Astrocyte (in vitro differentiated cells and primary cell): ENCODE measurements around the gene ZFP36L1.

Source experiments
- CTCF ChIP-seq: IDR thresholded peaks from 2 replicates; pipeline ENCODE4 v1.5.1; 2011; ENCODE audit warnings: low read depth, mild to moderate bottlenecking, inconsistent platforms, low read length, moderate library complexity; ENCODE audit not compliant: insufficient read depth
- EZH2 ChIP-seq: IDR thresholded peaks from 2 replicates; pipeline ENCODE4 v1.6.1; 2012; ENCODE audit warnings: mild to moderate bottlenecking, low read length, inconsistent platforms; ENCODE audit not compliant: insufficient read depth

- TF ChIP-seq CTCF (no peak), EZH2 (no peak)
Measured at GRCh38 chr14:68787092-68787992, 5.5 kb downstream of the ZFP36L1 start.
